Endometrium (tissue), 2 donors: ENCODE data around the gene DTNBP1.
A peak's percentile ranks its signal among the peaks of the same experiment; 100 is the strongest.

ENCODE experiments used
- FAIRE-seq: peaks from 2 replicates; lab custom pipeline; 2012; peaks lifted over from hg19 to GRCh38; lab: Jason Lieb, UNC
- donor health status: control.
- donor health status: control.

The DTNBP1 gene

DNA sequence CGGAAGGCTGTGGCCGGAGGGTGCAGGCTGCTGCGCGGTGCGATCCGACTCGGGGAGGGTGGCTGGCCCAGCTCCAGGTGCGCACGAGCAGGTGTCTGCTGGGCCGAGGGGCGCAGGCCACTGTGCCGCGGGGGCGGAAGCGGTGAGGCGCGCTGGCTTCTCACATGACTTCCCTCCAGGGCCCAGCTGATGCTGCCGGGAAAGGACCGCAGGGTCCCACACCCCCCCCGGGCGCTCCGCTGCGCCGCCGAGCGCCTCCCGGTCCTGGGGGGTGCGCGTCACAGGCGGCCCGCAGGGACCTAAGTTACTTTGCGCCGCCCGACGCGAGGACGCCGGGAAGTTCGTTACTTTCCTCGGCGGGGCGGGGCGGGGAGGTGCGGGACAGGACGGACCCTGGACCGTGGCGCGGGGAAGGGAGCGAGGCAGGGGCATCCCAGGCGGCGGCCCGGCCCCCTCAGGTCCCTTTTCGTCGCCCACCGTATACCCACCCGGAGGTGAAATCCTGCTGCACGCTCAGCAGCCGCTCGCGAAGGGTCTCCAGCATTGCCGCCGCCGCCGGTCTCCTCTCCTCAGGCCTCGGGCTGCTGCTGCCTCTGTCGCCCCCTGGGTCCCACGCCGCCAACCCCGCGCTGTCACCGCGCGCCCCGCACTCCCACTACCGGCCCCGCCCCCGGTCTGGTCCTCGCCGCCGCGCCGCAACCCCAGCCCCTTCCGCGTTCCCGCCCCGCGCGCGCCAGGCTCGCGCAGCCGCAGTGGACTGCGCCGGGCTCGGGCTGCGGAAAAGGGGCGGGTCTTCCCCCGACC is at the start of gene DTNBP1:
DTNBP1 (minus strand) TSS at position 703 of the 804 bp plus-strand sequence; CDS start at position 544, 159 bp downstream.
- FAIRE-seq, result no peak

GRCh38 chr6:15709651-15710269 is 46.9 kb upstream of the DTNBP1 start:
- no peak for FAIRE-seq

DNA sequence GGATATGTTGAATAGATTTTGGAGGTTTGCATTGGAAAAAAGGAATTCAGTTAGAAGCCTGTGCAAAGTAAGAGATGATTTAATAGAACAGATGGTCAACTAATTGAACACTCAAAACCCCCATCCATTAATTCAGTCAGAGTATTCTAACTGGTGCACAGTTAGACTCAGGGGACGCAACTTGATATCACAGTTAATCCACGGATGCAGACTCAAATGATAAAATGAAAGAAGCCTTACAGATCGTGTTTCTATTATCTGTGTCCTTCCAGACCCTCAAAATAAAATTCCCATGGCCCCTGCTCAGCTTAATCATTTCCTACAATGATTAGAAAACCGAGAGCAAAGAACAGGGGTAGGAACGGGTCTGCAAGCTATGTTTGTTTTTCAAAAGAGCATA is 45.4 kb upstream of the DTNBP1 start:
- FAIRE-seq, result no peak

DNA sequence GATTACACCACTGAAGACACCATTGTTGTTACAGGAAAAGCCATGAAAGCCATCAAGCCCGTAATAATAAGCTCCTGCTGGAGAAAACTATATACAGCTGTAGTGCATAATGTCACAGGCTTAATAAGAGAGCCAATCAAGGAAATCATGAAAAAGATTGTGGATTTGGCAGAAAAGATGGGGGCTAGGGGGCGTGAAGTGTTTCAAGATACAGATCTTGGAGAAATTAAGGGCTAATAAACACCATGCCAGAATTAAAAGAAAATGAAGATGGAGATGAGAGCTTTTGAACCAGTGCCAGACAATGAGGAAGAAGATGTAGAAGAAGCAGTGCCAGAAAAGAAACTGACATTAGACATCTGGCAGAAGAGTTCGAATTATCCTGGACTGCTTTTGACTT is 43.2 kb upstream of the DTNBP1 start:
- FAIRE-seq, result no peak

- no peak for FAIRE-seq
Measured at GRCh38 chr6:15698471-15698870, 35.6 kb upstream of the DTNBP1 start.

GRCh38 chr6:15697895-15698294 is 35.1 kb upstream of the DTNBP1 start:
- FAIRE-seq, result no peak

DNA sequence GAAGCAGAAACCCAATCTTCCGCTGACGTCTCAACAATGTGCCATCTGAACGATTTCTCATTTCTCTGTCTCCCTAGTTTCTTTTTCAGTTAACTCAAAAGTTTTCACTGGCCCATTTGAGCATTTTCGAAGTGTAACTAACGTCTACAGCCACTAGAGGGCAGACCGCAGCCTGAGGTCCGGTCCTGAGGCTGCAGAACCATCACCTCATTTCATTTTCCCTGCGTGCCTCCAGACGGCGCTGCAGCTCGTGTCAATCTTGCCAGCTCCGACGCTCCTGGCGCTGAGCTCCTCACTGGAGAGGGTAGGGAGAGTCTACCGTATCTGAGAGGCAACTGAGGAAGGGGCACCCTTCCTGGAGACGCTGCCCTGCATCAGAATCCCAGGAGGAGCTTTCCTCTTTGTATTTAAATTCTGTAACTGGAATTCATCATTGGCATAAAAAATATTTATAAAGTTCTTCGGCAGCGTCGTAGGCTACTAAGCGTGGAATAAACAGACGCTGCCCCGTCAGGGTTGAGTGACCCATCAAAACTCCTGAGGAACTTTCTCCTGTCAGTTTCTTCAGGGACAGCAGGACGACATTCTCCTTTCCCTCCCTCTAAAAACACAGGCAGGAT is 28.5 kb upstream of the DTNBP1 start:
- peak; percentile 78 for FAIRE-seq

- FAIRE-seq, result no peak
Measured at GRCh38 chr6:15690510-15690909, 27.7 kb upstream of the DTNBP1 start.

- no peak for FAIRE-seq
Measured at GRCh38 chr6:15689586-15690482, 27.0 kb upstream of the DTNBP1 start.

DNA sequence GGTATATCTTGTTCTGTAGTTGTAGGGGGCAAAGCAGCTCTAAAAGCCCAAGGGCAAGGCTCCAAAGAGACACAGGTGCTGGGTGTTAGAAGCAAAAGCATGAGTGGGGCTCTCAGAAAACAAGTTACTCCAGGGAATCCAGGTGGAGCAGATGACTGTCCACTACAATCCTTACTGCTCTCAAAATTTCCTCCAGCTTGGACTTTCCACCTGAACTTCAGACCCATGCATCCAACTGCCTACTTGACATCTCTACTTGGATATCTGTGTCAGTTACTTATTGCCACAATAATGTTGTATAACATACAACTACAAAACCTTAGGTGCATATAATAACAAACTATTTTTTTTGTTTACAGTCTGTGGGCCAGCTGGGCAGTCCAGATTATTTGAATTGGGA is 22.8 kb upstream of the DTNBP1 start:
- no peak for FAIRE-seq

DNA sequence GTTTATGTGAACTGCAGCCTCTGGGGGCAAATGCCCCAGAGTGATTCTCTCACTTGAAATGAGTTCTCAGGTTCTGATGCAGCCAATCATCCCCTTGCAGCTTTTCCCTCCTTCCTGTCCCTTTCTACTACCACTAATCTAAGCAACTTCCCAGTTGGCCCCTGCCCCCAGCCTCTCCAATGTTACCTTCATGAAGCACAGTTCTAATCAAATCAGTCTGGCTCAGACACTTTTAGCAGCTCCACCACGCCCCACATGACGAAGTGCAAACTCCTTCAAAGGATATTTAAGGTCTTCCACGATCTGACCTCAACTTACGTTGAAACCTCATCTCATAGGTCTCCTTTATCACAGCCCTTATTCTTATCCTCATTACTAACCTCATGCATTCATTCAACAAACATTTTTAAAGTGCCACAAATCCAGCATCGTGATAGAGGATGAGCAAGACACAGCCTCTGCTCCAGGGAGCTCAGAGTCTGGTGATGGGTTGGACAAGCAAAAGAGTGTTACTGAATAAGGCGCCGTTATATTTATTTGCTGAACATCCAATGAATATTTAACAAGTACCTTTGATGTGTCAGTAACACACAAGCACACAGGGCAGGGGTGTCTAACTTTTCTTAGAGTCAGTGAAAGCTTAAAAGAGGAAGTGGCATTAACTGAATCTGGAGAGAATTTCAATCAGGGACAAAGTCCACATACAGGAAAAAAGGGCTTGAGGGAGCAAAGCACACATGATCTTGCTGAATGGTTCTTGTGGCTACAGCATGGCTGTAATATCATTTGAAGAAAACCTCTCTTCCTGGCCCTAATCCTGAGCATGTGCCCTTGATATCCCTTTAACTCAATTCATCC is 20.4 kb upstream of the DTNBP1 start:
- no peak for FAIRE-seq

DNA sequence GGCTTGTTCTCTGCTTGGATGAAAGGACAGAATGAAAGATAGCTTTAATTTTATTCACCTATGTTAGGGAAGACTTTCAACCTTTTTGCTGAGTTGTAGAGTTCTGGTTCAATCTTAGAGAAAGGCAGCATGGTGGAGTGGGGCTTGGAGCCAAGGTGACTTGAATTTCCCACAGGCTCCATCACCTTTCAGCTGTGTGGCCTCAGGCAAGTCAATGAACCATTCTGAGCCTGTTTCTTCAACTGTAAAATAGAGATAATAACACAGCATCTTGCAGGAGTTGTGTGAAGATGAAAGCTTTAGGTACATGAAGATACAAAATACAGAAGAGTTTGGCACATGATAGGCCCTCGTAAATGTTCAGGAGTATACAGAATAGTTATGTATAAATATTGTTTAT is 19.1 kb upstream of the DTNBP1 start:
- FAIRE-seq, result no peak

GRCh38 chr6:15678514-15678913 is 15.7 kb upstream of the DTNBP1 start:
- FAIRE-seq, result no peak

DNA sequence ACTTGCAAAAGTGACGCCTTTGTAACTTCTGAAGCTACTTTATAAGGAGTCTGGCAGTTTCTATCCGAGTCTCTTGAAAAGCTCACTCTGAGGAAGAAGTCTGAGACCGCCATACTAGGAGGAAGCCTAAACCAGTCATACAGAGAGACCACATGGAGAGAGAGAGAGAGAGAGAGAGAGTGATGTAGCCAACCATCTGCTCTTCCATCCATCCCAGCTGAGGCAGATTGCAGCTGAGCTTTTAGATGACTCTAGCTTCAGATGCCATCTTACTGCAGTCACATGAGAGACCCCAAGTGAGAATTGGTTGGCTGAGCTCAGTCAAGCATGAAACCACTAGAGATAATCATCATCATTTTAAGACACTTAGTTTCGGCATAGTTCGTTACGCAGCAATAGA is 15.0 kb upstream of the DTNBP1 start:
- no peak for FAIRE-seq

GRCh38 chr6:15675536-15676220 is 12.8 kb upstream of the DTNBP1 start:
- FAIRE-seq, result no peak

- no peak for FAIRE-seq
Measured at GRCh38 chr6:15674690-15675386, 12.0 kb upstream of the DTNBP1 start.

DNA sequence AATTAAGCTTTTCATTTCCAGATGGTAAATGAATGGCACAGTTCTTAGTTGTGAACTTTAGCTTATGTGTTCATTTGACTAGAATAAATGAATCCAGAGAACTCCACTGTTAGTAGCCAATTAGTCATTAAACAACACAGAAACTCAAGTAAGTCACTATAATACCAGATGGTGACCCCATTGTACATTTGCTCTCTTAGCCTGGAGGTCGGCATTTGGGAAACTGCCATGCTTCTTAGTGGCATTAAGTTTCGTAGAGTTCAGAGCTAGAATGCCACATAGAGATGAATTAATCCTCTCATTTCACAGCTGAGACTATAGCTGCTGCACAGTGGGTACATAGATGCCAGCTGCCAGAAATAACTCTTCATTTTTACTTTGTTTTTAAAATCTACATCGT is 10.8 kb upstream of the DTNBP1 start:
- FAIRE-seq, result no peak

GRCh38 chr6:15672818-15673217 is 10.0 kb upstream of the DTNBP1 start:
- FAIRE-seq, result no peak

DNA sequence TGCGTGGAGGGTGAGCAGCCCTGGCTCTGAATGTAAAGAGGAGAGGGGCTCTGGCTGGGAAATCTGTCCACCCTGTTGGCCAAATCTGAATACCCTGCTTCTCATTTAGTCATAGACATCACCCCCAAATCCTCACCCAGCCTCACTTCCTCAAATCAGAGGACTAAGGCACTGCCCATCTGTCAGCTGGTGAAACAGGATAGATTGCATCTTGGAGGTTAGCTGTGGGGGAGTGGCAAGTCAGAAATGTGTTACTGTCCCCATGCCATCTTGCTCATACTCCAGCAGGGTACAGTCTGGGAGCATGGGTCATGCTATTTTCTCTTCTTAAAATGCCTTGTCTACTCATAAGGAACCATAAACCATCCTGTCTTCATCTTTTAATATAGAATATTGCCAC is 9.5 kb upstream of the DTNBP1 start:
- FAIRE-seq, result no peak

- FAIRE-seq, result no peak
Measured at GRCh38 chr6:15668918-15669317, 6.1 kb upstream of the DTNBP1 start.
